Neural crest cell (in vitro differentiated cells): ENCODE results near the gene HEBP2. TPM values are rescaled to one million over a fixed set of nuclear protein-coding genes. Genes with fewer than 3 reads are reported as not detected.

Source experiments
- DNase-seq: peaks from one replicate; pipeline ENCODE4 v3.0.0; 2021; ENCODE audit warnings: low read depth, mixed read lengths, low spot score
- H3K27ac Mint-ChIP-seq: one replicate; pipeline ENCODE4 v1.8.0; 2021; ENCODE audit warnings: mild to moderate bottlenecking, mixed read lengths; ENCODE audit not compliant: unreplicated experiment
- H3K27me3 Mint-ChIP-seq: 2 replicates; pipeline ENCODE4 v1.8.0; 2021; ENCODE audit warnings: low read depth, mild to moderate bottlenecking, mixed read lengths
- H3K36me3 Mint-ChIP-seq: 2 replicates; pipeline ENCODE4 v1.8.0; 2021; ENCODE audit warnings: low read depth, mild to moderate bottlenecking, mixed read lengths
- H3K4me1 Mint-ChIP-seq: 2 replicates; pipeline ENCODE4 v1.8.0; 2021; ENCODE audit warnings: mixed read lengths
- H3K4me3 Mint-ChIP-seq: one replicate; pipeline ENCODE4 v1.8.0; 2021; ENCODE audit warnings: mild to moderate bottlenecking, mixed read lengths
- H3K9me3 Mint-ChIP-seq: 2 replicates; pipeline ENCODE4 v1.8.0; 2021; ENCODE audit warnings: mixed read lengths
- total RNA-seq: library from RNA; stranded (reverse); gene quantifications from 2 replicates; pipeline ENCODE4 v1.2.1, GENCODE V29; 2021
- TF ChIP-seq, protein P1 (sequence below): fragments of 200-600 bp; sonication (generic); conservative IDR thresholded peaks from 2 replicates; pipeline ENCODE4 v1.5.0; 2021; ENCODE audit warnings: antibody characterized with exemption, mild to moderate bottlenecking

HEBP2 gene
- total RNA-seq, 1 donor from 2014 or later, result 26.5 TPM

- TF ChIP-seq, protein P1, sequence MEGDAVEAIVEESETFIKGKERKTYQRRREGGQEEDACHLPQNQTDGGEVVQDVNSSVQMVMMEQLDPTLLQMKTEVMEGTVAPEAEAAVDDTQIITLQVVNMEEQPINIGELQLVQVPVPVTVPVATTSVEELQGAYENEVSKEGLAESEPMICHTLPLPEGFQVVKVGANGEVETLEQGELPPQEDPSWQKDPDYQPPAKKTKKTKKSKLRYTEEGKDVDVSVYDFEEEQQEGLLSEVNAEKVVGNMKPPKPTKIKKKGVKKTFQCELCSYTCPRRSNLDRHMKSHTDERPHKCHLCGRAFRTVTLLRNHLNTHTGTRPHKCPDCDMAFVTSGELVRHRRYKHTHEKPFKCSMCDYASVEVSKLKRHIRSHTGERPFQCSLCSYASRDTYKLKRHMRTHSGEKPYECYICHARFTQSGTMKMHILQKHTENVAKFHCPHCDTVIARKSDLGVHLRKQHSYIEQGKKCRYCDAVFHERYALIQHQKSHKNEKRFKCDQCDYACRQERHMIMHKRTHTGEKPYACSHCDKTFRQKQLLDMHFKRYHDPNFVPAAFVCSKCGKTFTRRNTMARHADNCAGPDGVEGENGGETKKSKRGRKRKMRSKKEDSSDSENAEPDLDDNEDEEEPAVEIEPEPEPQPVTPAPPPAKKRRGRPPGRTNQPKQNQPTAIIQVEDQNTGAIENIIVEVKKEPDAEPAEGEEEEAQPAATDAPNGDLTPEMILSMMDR, result no peak
These were observed 26.2 kb upstream of the HEBP2 start, which contains the start of gene SMIM28 for GRCh38 chr6:138377844-138378243. Gene SMIM28 (plus strand): TSS chr6:138377905. CDS start chr6:138378073, 168 bp downstream.

DNA sequence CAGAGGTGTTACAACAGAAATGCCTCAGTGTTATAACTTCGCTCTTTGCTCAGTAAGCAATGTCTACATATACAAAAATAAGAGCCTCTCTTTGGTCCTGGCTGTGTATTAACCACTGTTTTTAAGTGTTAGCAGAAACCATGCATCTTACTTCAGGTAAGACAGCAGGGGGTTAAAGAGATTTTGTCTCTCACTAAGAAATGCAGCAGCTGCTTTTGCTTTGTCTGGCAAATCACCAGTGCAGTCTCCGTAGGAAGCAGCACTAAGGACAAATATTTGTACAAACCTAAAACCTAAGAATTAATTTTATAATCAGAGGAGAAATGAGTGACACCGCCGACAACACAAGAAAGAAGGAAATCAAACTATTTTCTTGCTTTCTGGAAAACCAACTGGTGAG is 25.6 kb upstream of the HEBP2 start:
- no peak overlapping the region for H3K4me3 Mint-ChIP-seq
- H3K27ac Mint-ChIP-seq, result no peak overlapping the region
- H3K36me3 Mint-ChIP-seq, result no peaks in the 10 kb centered on the region
- no peaks in the 10 kb centered on the region for H3K4me1 Mint-ChIP-seq
- no peak for DNase-seq
- TF ChIP-seq, protein P1, result no peak
- no peaks in the 10 kb centered on the region for H3K27me3 Mint-ChIP-seq
- H3K9me3 Mint-ChIP-seq, result no peaks in the 10 kb centered on the region

More at GRCh38 chr6:138377844-138378243, 26.2 kb upstream of the HEBP2 start, which contains the start of gene SMIM28:
- no peak within 1 kb of the TSS for H3K27ac Mint-ChIP-seq
- no peaks in the 10 kb centered on the region for H3K4me1 Mint-ChIP-seq
- no peak for DNase-seq
- H3K27me3 Mint-ChIP-seq, result no peaks in the 10 kb centered on the region
- H3K36me3 Mint-ChIP-seq, result no peaks in the 10 kb centered on the region
- no peaks in the 10 kb centered on the region for H3K9me3 Mint-ChIP-seq
- H3K4me3 Mint-ChIP-seq, result no peak within 1 kb of the TSS

GRCh38 chr6:138382498-138383265 is 21.3 kb upstream of the HEBP2 start:
- H3K9me3 Mint-ChIP-seq, result no peaks in the 10 kb centered on the region
- no peak for DNase-seq
- no peaks in the 10 kb centered on the region for H3K4me1 Mint-ChIP-seq
- H3K27ac Mint-ChIP-seq, result no peak overlapping the region
- no peaks in the 10 kb centered on the region for H3K36me3 Mint-ChIP-seq
- no peak overlapping the region for H3K4me3 Mint-ChIP-seq
- TF ChIP-seq, protein P1, result no peak
- no peaks in the 10 kb centered on the region for H3K27me3 Mint-ChIP-seq

GRCh38 chr6:138383776-138384175 is 20.2 kb upstream of the HEBP2 start:
- TF ChIP-seq, protein P1, result no peak
- Mint-ChIP-seq H3K9me3 (no peaks in the 10 kb centered on the region), H3K4me1 (no peaks in the 10 kb centered on the region), H3K27me3 (no peaks in the 10 kb centered on the region), H3K27ac (no peak overlapping the region), H3K36me3 (no peaks in the 10 kb centered on the region), H3K4me3 (no peak overlapping the region)
- DNase-seq, result no peak

DNA sequence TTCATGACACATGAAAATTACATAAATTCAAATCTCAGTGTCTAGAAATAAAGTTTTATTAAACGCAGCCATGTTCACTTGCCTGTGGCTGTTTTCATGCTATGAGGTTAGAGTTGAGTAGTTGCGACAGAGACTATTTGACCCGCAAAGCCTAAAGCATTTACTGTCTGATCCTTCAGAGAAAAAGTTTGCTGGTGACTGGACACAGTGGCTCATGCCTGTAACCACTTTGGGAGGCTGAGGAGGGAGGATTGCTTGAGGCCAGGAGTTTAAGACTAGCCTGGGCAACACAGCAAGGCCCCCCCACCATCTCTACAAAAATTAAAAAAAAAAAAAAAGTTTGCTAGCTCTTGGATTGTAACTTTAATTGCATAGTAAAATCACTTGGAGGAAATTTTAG is 17.1 kb upstream of the HEBP2 start:
- no peak overlapping the region for H3K4me3 Mint-ChIP-seq
- no peaks in the 10 kb centered on the region for H3K27me3 Mint-ChIP-seq
- DNase-seq, result no peak
- H3K9me3 Mint-ChIP-seq, result no peaks in the 10 kb centered on the region
- H3K27ac Mint-ChIP-seq, result no peak overlapping the region
- H3K36me3 Mint-ChIP-seq, result no peaks in the 10 kb centered on the region
- H3K4me1 Mint-ChIP-seq, result no peaks in the 10 kb centered on the region
- TF ChIP-seq, protein P1, result no peak
